T-helper 2 cell treated with Interferon-gamma antibody and Interleukin-4, amounts not matched to agents 100 ng/mL and 5 ng/mL, for 36 hours (primary cell): ENCODE results near the gene CD74. TPM values are rescaled to one million over a fixed set of nuclear protein-coding genes. Genes with fewer than 3 reads are reported as not detected.

ENCODE experiments used
- intact Hi-C: fragments of 100-400 bp; cut with micrococcal nuclease; formaldehyde crosslinking; loops from one replicate; pipeline ENCODE4 v1.15.1; 2023
- total RNA-seq: library from RNA; stranded (reverse); gene quantifications from 2 replicates; pipeline ENCODE4 v1.2.3, GENCODE V29; 2022

The CD74 gene
- total RNA-seq, result 624 and 634 TPM in 2 replicates

- intact Hi-C loops, result loop anchor here (1.0 to 5.0 kb wide), 9 partner anchors 24 to 1055 kb away; partner anchors contain the start of genes CCDC69, GM2A, HMGXB3 and PCYOX1L
These were observed at the start of gene CD74 for GRCh38 chr5:150412319-150413175. CD74 (minus strand) TSS chr5:150412910; CDS start chr5:150412749, 161 bp downstream.

- intact Hi-C loops, result no loop called here
These were observed 48.5 kb upstream of the CD74 start for GRCh38 chr5:150461231-150461630.

GRCh38 chr5:150460781-150461180 lies 48.1 kb upstream of the CD74 start:
- intact Hi-C loops, result no loop called here

- intact Hi-C loops, result loop anchor here (1.0 to 10.0 kb wide), 9 partner anchors 9 to 796 kb away; partner anchors contain the start of genes GM2A, IRGM and TNIP1
These were observed 46.3 kb upstream of the CD74 start for GRCh38 chr5:150458802-150459557.

- intact Hi-C loops, result loop anchor here (1.0 to 10.0 kb wide), 5 partner anchors 87 to 797 kb away; partner anchors contain the start of genes GM2A, IRGM and TNIP1
These were observed 45.0 kb upstream of the CD74 start for GRCh38 chr5:150457562-150458240.

- intact Hi-C loops, result loop anchor here (5.0 to 10.0 kb wide), 3 partner anchors 325 to 798 kb away; partner anchors contain the start of genes GM2A and TNIP1
These were observed 44.4 kb upstream of the CD74 start for GRCh38 chr5:150457121-150457520.

GRCh38 chr5:150454492-150455229 lies 42.0 kb upstream of the CD74 start:
- intact Hi-C loops, result loop anchor here (5.0 to 10.0 kb wide), 3 partner anchors 328 to 800 kb away; partner anchors contain the start of genes GM2A and TNIP1

GRCh38 chr5:150454027-150454426 lies 41.3 kb upstream of the CD74 start:
- intact Hi-C loops, result loop anchor here (10.0 kb wide), 2 partner anchors 631 to 801 kb away; partner anchors contain the start of genes GM2A and TNIP1

GRCh38 chr5:150452914-150453313 lies 40.2 kb upstream of the CD74 start:
- intact Hi-C loops, result loop anchor here (10.0 kb wide), 2 partner anchors 632 to 802 kb away; partner anchors contain the start of genes GM2A and TNIP1

GRCh38 chr5:150451594-150451993 lies 38.9 kb upstream of the CD74 start:
- intact Hi-C loops, result loop anchor here (2.0 to 10.0 kb wide), 3 partner anchors 395 to 803 kb away; partner anchors contain the start of genes GM2A, IRGM and TNIP1

GRCh38 chr5:150449517-150450339 lies 37.0 kb upstream of the CD74 start, which contains the start of gene RPS14:
RPS14 (minus strand) TSS chr5:150449739; CDS start chr5:150447733, 2,006 bp downstream.
- intact Hi-C loops, result loop anchor here (1.0 to 10.0 kb wide), 11 partner anchors 10 to 1321 kb away; partner anchors contain the start of genes CD74, DCTN4, G3BP1 and GM2A

GRCh38 chr5:150448952-150449516 lies 36.3 kb upstream of the CD74 start:
- intact Hi-C loops, result loop anchor here (1.0 to 5.0 kb wide), 7 partner anchors 13 to 1322 kb away; partner anchors contain the start of genes CD74, DCTN4, G3BP1 and RBM22

GRCh38 chr5:150448334-150448733 lies 35.6 kb upstream of the CD74 start:
- intact Hi-C loops, result loop anchor here (2.0 to 5.0 kb wide), 3 partner anchors 310 to 1322 kb away; partner anchors contain the start of genes DCTN4, G3BP1 and SMIM3

GRCh38 chr5:150447188-150447587 lies 34.5 kb upstream of the CD74 start:
- intact Hi-C loops, result loop anchor here (5.0 kb wide), 1 partner anchor 330 kb away; the partner anchor contains the start of gene SMIM3

GRCh38 chr5:150446583-150446982 lies 33.9 kb upstream of the CD74 start:
- intact Hi-C loops, result loop anchor here (5.0 kb wide), 1 partner anchor 331 kb away; the partner anchor contains the start of gene SMIM3

- intact Hi-C loops, result loop anchor here (5.0 kb wide), 1 partner anchor 331 kb away; the partner anchor contains the start of gene SMIM3
These were observed 33.4 kb upstream of the CD74 start for GRCh38 chr5:150446088-150446487.

- intact Hi-C loops, result loop anchor here (5.0 kb wide), 1 partner anchor 333 kb away; the partner anchor contains the start of gene SMIM3
These were observed 32.1 kb upstream of the CD74 start for GRCh38 chr5:150444770-150445169.
